ENCODE data around the gene AKIRIN1. TPM values are rescaled to one million over a fixed set of nuclear protein-coding genes. Genes with fewer than 3 reads are reported as not detected.
"Not testable (repeated sequence)": the region's sequence is repeated elsewhere in the genome, so short reads cannot be mapped to it uniquely, and the experiment has no call there.

AKIRIN1 gene
- total RNA-seq, 1 donor from 2014 or later, result 53.3 TPM

GRCh38 chr1:39006726-39007645 lies 15.9 kb downstream of the AKIRIN1 start:
- Mint-ChIP-seq H3K27me3 (no peaks in the 10 kb centered on the region), H3K9me3 (no peaks in the 10 kb centered on the region), H3K27ac (no peak overlapping the region), H3K36me3 (ENCODE audit: low read depth) (peaks cover 69% of the 10 kb centered on the region), H3K4me3 (no peak overlapping the region), H3K4me1 (peaks cover 6% of the 10 kb centered on the region)
- ChIA-PET CTCF (no interaction called here), POLR2A (no interaction called here)
- ATAC-seq (ENCODE audit: low read depth) (no peak), DNase-seq (no peak)
- TF ChIP-seq CTCF (IDR thresholded peaks at IDR 0.05), result no peak
- intact Hi-C loops (cut with micrococcal nuclease), result no loop called here

GRCh38 chr1:39014956-39015355 lies 23.9 kb downstream of the AKIRIN1 start:
- H3K27ac Mint-ChIP-seq; DNase-seq; intact Hi-C loops (cut with micrococcal nuclease); H3K27me3 Mint-ChIP-seq; H3K4me1 Mint-ChIP-seq; H3K4me3 Mint-ChIP-seq; ATAC-seq (ENCODE audit: low read depth); H3K9me3 Mint-ChIP-seq; CTCF ChIA-PET: not testable (repeated sequence)
- POLR2A ChIA-PET, result interaction anchor here (0.7 kb wide), 1 partner anchor 10 kb away, joined by 3 read pairs; no protein-coding TSS in a partner anchor
- H3K36me3 Mint-ChIP-seq (ENCODE audit: low read depth), result peaks cover 15% of the 10 kb centered on the region

GRCh38 chr1:39016604-39017171 lies 25.6 kb downstream of the AKIRIN1 start:
- no peak for DNase-seq
- no peaks in the 10 kb centered on the region for H3K4me1 Mint-ChIP-seq

GRCh38 chr1:39017266-39017665 lies 26.2 kb downstream of the AKIRIN1 start:
- H3K4me1 Mint-ChIP-seq, result no peaks in the 10 kb centered on the region
- POLR2A ChIA-PET, result no interaction called here
- no peaks in the 10 kb centered on the region for H3K9me3 Mint-ChIP-seq
- CTCF ChIA-PET, result no interaction called here
- H3K27me3 Mint-ChIP-seq, result no peaks in the 10 kb centered on the region
- intact Hi-C loops (cut with micrococcal nuclease), result no loop called here
- H3K4me3 Mint-ChIP-seq, result no peak overlapping the region
- ATAC-seq (ENCODE audit: low read depth), result no peak
- peaks cover 7% of the 10 kb centered on the region for H3K36me3 Mint-ChIP-seq (ENCODE audit: low read depth)
- DNase-seq, result no peak
- no peak overlapping the region for H3K27ac Mint-ChIP-seq
- TF ChIP-seq CTCF (IDR thresholded peaks at IDR 0.05), result no peak

More at GRCh38 chr1:39016604-39017171, 25.6 kb downstream of the AKIRIN1 start:
- CTCF ChIA-PET, result no interaction called here
- H3K27me3 Mint-ChIP-seq, result no peaks in the 10 kb centered on the region
- no peak overlapping the region for H3K4me3 Mint-ChIP-seq
- peaks cover 12% of the 10 kb centered on the region for H3K36me3 Mint-ChIP-seq (ENCODE audit: low read depth)
- POLR2A ChIA-PET, result no interaction called here
- no peaks in the 10 kb centered on the region for H3K9me3 Mint-ChIP-seq
- intact Hi-C loops (cut with micrococcal nuclease), result no loop called here
- no peak overlapping the region for H3K27ac Mint-ChIP-seq
- TF ChIP-seq CTCF (IDR thresholded peaks at IDR 0.05), result no peak
- ATAC-seq (ENCODE audit: low read depth), result no peak

GRCh38 chr1:39020494-39020893 lies 29.4 kb downstream of the AKIRIN1 start:
- H3K4me3 Mint-ChIP-seq; DNase-seq; H3K36me3 Mint-ChIP-seq (ENCODE audit: low read depth); intact Hi-C loops (cut with micrococcal nuclease); H3K9me3 Mint-ChIP-seq; H3K27me3 Mint-ChIP-seq; POLR2A ChIA-PET; ATAC-seq (ENCODE audit: low read depth); CTCF ChIA-PET; H3K27ac Mint-ChIP-seq; H3K4me1 Mint-ChIP-seq: not testable (repeated sequence)

- Mint-ChIP-seq H3K27ac (no peak overlapping the region), H3K9me3 (no peaks in the 10 kb centered on the region), H3K36me3 (ENCODE audit: low read depth) (peaks cover 3% of the 10 kb centered on the region), H3K27me3 (no peaks in the 10 kb centered on the region), H3K4me1 (peaks cover 7% of the 10 kb centered on the region), H3K4me3 (no peak overlapping the region)
- CTCF ChIA-PET, result no interaction called here
- POLR2A ChIA-PET, result no interaction called here
- no peak for TF ChIP-seq CTCF (IDR thresholded peaks at IDR 0.05)
- intact Hi-C loops (cut with micrococcal nuclease), result no loop called here
- DNase-seq (no peak), ATAC-seq (ENCODE audit: low read depth) (no peak)
Measured at GRCh38 chr1:39021426-39021825, 30.4 kb downstream of the AKIRIN1 start.
